ENCODE results near the gene NPAT. TPM values are rescaled to one million over a fixed set of nuclear protein-coding genes. Genes with fewer than 3 reads are reported as not detected.

NPAT gene
- total and polyA plus RNA-seq, 2 of the 13 experiments (the other 11 are each of a cell fraction or from before 2014, with no cell fraction given) = 4.4 to 11.2 TPM

DNA sequence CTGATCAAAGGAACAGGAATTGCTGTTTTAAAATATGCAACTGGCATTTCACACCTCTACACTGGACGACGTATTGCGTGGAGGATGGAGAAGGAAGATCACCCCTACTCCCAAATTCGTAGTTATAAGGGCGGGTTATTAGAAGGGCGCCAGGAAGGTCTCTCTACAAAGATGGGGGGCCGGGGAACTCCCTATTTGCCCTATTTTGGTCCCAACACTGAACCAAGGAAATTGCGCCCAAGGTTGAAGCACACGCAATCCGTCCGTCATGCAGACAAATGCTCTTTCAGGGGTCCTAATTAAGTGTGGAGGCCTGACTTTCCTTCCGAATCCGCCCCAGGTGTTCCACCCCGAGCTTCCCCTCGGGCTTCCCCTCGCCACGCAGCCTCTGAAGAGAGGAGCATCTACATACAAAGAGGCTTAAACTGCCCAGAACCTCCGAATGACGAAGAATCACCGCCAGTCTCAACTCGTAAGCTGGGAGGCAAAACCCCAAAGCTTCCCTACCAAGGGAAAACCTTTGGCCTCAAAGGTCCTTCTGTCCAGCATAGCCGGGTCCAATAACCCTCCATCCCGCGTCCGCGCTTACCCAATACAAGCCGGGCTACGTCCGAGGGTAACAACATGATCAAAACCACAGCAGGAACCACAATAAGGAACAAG, 396 bp downstream of the NPAT start (continued):
- no peak for TF ChIP-seq ZNF33B (CRISPR knock-in tag; IDR thresholded peaks at IDR 0.05)
- TF ChIP-seq YEATS2 (CRISPR knock-in tag; IDR thresholded peaks at IDR 0.05; ENCODE audit: borderline replicate concordance) = no peak
- TF ChIP-seq, protein P1, sequence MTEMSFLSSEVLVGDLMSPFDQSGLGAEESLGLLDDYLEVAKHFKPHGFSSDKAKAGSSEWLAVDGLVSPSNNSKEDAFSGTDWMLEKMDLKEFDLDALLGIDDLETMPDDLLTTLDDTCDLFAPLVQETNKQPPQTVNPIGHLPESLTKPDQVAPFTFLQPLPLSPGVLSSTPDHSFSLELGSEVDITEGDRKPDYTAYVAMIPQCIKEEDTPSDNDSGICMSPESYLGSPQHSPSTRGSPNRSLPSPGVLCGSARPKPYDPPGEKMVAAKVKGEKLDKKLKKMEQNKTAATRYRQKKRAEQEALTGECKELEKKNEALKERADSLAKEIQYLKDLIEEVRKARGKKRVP (CRISPR knock-in tag; IDR thresholded peaks at IDR 0.05) = no peak
- TF ChIP-seq ZNF549 (CRISPR knock-in tag; IDR thresholded peaks at IDR 0.05) = no peak
- TF ChIP-seq, protein P2, sequence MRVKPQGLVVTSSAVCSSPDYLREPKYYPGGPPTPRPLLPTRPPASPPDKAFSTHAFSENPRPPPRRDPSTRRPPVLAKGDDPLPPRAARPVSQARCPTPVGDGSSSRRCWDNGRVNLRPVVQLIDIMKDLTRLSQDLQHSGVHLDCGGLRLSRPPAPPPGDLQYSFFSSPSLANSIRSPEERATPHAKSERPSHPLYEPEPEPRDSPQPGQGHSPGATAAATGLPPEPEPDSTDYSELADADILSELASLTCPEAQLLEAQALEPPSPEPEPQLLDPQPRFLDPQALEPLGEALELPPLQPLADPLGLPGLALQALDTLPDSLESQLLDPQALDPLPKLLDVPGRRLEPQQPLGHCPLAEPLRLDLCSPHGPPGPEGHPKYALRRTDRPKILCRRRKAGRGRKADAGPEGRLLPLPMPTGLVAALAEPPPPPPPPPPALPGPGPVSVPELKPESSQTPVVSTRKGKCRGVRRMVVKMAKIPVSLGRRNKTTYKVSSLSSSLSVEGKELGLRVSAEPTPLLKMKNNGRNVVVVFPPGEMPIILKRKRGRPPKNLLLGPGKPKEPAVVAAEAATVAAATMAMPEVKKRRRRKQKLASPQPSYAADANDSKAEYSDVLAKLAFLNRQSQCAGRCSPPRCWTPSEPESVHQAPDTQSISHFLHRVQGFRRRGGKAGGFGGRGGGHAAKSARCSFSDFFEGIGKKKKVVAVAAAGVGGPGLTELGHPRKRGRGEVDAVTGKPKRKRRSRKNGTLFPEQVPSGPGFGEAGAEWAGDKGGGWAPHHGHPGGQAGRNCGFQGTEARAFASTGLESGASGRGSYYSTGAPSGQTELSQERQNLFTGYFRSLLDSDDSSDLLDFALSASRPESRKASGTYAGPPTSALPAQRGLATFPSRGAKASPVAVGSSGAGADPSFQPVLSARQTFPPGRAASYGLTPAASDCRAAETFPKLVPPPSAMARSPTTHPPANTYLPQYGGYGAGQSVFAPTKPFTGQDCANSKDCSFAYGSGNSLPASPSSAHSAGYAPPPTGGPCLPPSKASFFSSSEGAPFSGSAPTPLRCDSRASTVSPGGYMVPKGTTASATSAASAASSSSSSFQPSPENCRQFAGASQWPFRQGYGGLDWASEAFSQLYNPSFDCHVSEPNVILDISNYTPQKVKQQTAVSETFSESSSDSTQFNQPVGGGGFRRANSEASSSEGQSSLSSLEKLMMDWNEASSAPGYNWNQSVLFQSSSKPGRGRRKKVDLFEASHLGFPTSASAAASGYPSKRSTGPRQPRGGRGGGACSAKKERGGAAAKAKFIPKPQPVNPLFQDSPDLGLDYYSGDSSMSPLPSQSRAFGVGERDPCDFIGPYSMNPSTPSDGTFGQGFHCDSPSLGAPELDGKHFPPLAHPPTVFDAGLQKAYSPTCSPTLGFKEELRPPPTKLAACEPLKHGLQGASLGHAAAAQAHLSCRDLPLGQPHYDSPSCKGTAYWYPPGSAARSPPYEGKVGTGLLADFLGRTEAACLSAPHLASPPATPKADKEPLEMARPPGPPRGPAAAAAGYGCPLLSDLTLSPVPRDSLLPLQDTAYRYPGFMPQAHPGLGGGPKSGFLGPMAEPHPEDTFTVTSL (CRISPR knock-in tag; IDR thresholded peaks at IDR 0.05; ENCODE audit: borderline replicate concordance) = no peak
- no peak for TF ChIP-seq ZNF547 (CRISPR knock-in tag; IDR thresholded peaks at IDR 0.05)
- TF ChIP-seq HIVEP1 (CRISPR knock-in tag; IDR thresholded peaks at IDR 0.05) = 0 out of 2 replicates have a peak, but pooled peaks have one; percentile 16
- TF ChIP-seq ZNF780A (CRISPR knock-in tag; IDR thresholded peaks at IDR 0.05) = no peak
- no peak for TF ChIP-seq ZNF720 (CRISPR knock-in tag; IDR thresholded peaks at IDR 0.05)
- no peak for TF ChIP-seq ZNF792 (CRISPR knock-in tag; IDR thresholded peaks at IDR 0.05)
- no peak for TF ChIP-seq ZBTB20 (CRISPR knock-in tag; IDR thresholded peaks at IDR 0.05; ENCODE audit: borderline replicate concordance, low read depth)
- TF ChIP-seq BORCS8-MEF2B (CRISPR knock-in tag; IDR thresholded peaks at IDR 0.05) = no peak; the same call in 1 of the 2 replicates
- no peak for TF ChIP-seq SRSF1 (optimal IDR thresholded peaks at IDR 0.05; ENCODE audit: low read depth, low read length)
- no peak for TF ChIP-seq NRL (CRISPR knock-in tag; IDR thresholded peaks at IDR 0.05; ENCODE audit: borderline replicate concordance)
- no peak for TF ChIP-seq ZNF143 (CRISPR knock-in tag; IDR thresholded peaks at IDR 0.05)
- no peak for TF ChIP-seq ARNT2 (CRISPR knock-in tag; IDR thresholded peaks at IDR 0.05; ENCODE audit: low read depth)
- TF ChIP-seq ZNF605 (CRISPR knock-in tag; IDR thresholded peaks at IDR 0.05) = no peak
- TF ChIP-seq WIZ (CRISPR knock-in tag; IDR thresholded peaks at IDR 0.05) = no peak; the same call in 1 of the 2 replicates
- TF ChIP-seq, protein P3, sequence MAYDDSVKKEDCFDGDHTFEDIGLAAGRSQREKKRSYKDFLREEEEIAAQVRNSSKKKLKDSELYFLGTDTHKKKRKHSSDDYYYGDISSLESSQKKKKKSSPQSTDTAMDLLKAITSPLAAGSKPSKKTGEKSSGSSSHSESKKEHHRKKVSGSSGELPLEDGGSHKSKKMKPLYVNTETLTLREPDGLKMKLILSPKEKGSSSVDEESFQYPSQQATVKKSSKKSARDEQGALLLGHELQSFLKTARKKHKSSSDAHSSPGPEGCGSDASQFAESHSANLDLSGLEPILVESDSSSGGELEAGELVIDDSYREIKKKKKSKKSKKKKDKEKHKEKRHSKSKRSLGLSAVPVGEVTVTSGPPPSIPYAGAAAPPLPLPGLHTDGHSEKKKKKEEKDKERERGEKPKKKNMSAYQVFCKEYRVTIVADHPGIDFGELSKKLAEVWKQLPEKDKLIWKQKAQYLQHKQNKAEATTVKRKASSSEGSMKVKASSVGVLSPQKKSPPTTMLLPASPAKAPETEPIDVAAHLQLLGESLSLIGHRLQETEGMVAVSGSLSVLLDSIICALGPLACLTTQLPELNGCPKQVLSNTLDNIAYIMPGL (CRISPR knock-in tag; IDR thresholded peaks at IDR 0.05; ENCODE audit: borderline replicate concordance in 1 of 2, low read depth in 1 of 2) = no peak
- TF ChIP-seq, protein P4, sequence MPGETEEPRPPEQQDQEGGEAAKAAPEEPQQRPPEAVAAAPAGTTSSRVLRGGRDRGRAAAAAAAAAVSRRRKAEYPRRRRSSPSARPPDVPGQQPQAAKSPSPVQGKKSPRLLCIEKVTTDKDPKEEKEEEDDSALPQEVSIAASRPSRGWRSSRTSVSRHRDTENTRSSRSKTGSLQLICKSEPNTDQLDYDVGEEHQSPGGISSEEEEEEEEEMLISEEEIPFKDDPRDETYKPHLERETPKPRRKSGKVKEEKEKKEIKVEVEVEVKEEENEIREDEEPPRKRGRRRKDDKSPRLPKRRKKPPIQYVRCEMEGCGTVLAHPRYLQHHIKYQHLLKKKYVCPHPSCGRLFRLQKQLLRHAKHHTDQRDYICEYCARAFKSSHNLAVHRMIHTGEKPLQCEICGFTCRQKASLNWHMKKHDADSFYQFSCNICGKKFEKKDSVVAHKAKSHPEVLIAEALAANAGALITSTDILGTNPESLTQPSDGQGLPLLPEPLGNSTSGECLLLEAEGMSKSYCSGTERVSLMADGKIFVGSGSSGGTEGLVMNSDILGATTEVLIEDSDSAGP (CRISPR knock-in tag; IDR thresholded peaks at IDR 0.05; ENCODE audit: borderline replicate concordance) = no peak; the same call in 1 of the 2 replicates

All from HepG2 (cell line).